SW 1271 (cell line): ENCODE results near the gene NTS.

ENCODE experiments used
- DNase-seq, 2 experiments: peaks; one replicate each; lab custom pipeline; 2025; lab: John Stamatoyannopoulos, UW

The NTS gene

GRCh38 chr12:85923767-85924331 is 49.8 kb downstream of the NTS start:
- peak in 1 of 2 experiments; percentile 32 for DNase-seq

GRCh38 chr12:85927166-85927565 is 53.1 kb downstream of the NTS start:
- DNase-seq: no peak
